ENCODE results near the gene NHS. TPM values are rescaled to one million over a fixed set of nuclear protein-coding genes. Genes with fewer than 3 reads are reported as not detected.

The NHS gene
- total RNA-seq, 4 donors from 2014 or later: 13.2 to 39.0 (median 31.5) TPM

GRCh38 chrX:17721715-17722114 is 346.7 kb downstream of the NHS start:
- Histone ChIP-seq H3K27ac (no peak overlapping the region), H3K36me3 (peaks cover 0 to 7% (median 0%) of the 10 kb centered on the region in 3 donors), H3K9me3 (no peaks in the 10 kb centered on the region), H3K27me3 (no peaks in the 10 kb centered on the region), H3K4me1 (no peaks in the 10 kb centered on the region), H3K4me3 (no peak overlapping the region)
- 64 to 85% methylated on average over 4 of the region's 4 CpGs for WGBS, 2 donors
- no peak for TF ChIP-seq POLR2A (IDR thresholded peaks at IDR 0.05)
- no peak for TF ChIP-seq CTCF (IDR thresholded peaks at IDR 0.05)
- no peak for TF ChIP-seq EP300 (IDR thresholded peaks at IDR 0.05)
- DNase-seq (ENCODE audit: low spot score in 2 of 2): no peak

GRCh38 chrX:17725181-17725580 is 350.2 kb downstream of the NHS start:
- no peaks in the 10 kb centered on the region for H3K27me3 ChIP-seq
- DNase-seq (ENCODE audit: low spot score in 2 of 2): no peak
- H3K9me3 ChIP-seq: no peaks in the 10 kb centered on the region
- H3K27ac ChIP-seq: no peak overlapping the region
- H3K4me1 ChIP-seq: no peaks in the 10 kb centered on the region
- 79 to 96% methylated on average over 2 of the region's 2 CpGs for WGBS, 2 donors
- H3K36me3 ChIP-seq: peaks cover 0 to 7% (median 0%) of the 10 kb centered on the region in 3 donors
- TF ChIP-seq POLR2A (IDR thresholded peaks at IDR 0.05) (no peak), CTCF (IDR thresholded peaks at IDR 0.05) (no peak), EP300 (IDR thresholded peaks at IDR 0.05) (no peak)
- H3K4me3 ChIP-seq: no peak overlapping the region

DNA sequence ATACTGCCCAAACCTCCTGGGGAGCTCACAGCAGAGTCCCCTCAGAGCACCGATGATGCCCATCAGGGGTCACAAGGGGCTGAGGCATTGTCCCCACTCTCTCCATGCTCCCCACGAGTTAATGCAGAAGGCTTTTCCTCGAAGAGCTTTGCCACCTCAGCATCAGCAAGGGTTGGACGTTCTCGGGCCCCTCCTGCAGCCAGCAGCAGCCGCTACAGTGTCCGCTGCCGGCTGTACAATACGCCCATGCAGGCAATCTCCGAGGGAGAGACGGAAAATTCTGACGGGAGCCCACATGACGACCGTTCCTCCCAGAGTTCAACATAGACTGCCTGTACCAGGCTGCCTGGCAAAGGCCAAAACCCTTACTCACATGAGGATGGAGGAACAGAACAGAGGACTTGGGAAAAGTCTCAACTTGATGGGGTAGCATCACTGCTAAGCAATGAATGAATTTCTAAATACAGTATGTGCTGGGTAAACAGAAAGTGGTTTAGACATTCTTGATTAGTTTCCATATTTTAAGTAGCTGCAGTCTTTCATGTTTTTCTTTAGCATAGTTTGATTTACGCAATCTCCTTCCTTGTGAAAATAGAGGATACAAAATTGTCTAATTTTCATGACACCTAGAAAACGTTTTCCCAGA is 357.3 kb downstream of the NHS start:
- DNase-seq (ENCODE audit: low spot score in 2 of 2): no peak
- 69 to 81% methylated on average over 14 to 16 of the region's 16 CpGs for WGBS, 2 donors
- TF ChIP-seq CTCF (IDR thresholded peaks at IDR 0.05): no peak
- no peak for TF ChIP-seq POLR2A (IDR thresholded peaks at IDR 0.05)
- TF ChIP-seq EP300 (IDR thresholded peaks at IDR 0.05): no peak
- no peaks in the 10 kb centered on the region for H3K36me3 ChIP-seq
- H3K4me1 ChIP-seq: peaks cover 0 to 3% (median 0%) of the 10 kb centered on the region in 4 donors
- H3K27ac ChIP-seq: no peak overlapping the region
- no peak overlapping the region for H3K4me3 ChIP-seq
- no peaks in the 10 kb centered on the region for H3K27me3 ChIP-seq
- no peaks in the 10 kb centered on the region for H3K9me3 ChIP-seq

GRCh38 chrX:17735406-17735805 is 360.4 kb downstream of the NHS start:
- TF ChIP-seq POLR2A (IDR thresholded peaks at IDR 0.05) (no peak), CTCF (IDR thresholded peaks at IDR 0.05) (no peak), EP300 (IDR thresholded peaks at IDR 0.05) (no peak)
- no peak for DNase-seq (ENCODE audit: low spot score in 2 of 2)
- 43 to 57% methylated on average over 5 of the region's 5 CpGs for WGBS, 2 donors
- Histone ChIP-seq H3K36me3 (no peaks in the 10 kb centered on the region), H3K27me3 (no peaks in the 10 kb centered on the region), H3K27ac (peak overlapping the region in 3 of 4 donors; percentile 72 to 88 (median 87)), H3K4me1 (peaks cover 0 to 11% (median 0%) of the 10 kb centered on the region in 4 donors), H3K9me3 (no peaks in the 10 kb centered on the region), H3K4me3 (no peak overlapping the region)

DNA sequence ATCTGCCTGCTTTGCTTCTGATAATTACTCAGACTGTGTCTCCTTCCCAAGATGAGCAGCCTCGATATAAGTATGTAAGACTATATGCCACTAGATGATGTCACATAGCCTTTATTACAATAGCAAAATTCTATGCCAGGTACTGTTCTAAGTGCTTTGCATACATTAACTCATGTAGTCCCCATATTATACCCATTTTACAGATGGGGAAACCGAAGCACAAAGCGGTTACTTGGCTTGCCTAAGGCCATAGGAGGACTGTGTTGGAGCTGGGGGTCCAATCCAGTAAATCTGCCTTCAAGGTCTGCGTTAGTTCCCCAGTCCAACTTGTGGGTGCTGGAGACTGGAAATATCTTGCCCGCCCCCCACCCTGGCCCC is 361.5 kb downstream of the NHS start:
- 52 to 69% methylated on average over 5 of the region's 5 CpGs for WGBS, 2 donors
- Histone ChIP-seq H3K36me3 (no peaks in the 10 kb centered on the region), H3K9me3 (no peaks in the 10 kb centered on the region), H3K27me3 (no peaks in the 10 kb centered on the region), H3K4me3 (peak overlapping the region; percentile 5 to 68 (median 29)), H3K4me1 (peaks cover 0 to 11% (median 0%) of the 10 kb centered on the region in 4 donors), H3K27ac (peak overlapping the region; percentile 72 to 88 (median 80))
- TF ChIP-seq CTCF (IDR thresholded peaks at IDR 0.05): no peak
- TF ChIP-seq EP300 (IDR thresholded peaks at IDR 0.05): no peak
- TF ChIP-seq POLR2A (IDR thresholded peaks at IDR 0.05): no peak
- DNase-seq (ENCODE audit: low spot score in 2 of 2): no peak
